ENCODE data around the gene C1QTNF9. TPM values are rescaled to one million over a fixed set of nuclear protein-coding genes. Genes with fewer than 3 reads are reported as not detected.

The C1QTNF9 gene
- total RNA-seq, 1 experiment from 2014 or later = not detected

GRCh38 chr13:24338721-24339120, 29.3 kb downstream of the C1QTNF9 start:
- POLR2A ChIA-PET = interaction anchor here (0.6 kb wide), 1 partner anchor 12 kb away, joined by 6 read pairs; no protein-coding TSS in a partner anchor
- Histone ChIP-seq H3K27ac (ENCODE audit: low read depth, low read length) (no peak overlapping the region), H3K9ac (ENCODE audit: low read length) (no peak overlapping the region), H3K9me3 (ENCODE audit: control insufficient read depth in 1 of 2, insufficient read depth in 1 of 2, low read depth in 1 of 2, low read length in 2 of 2) (no peaks in the 10 kb centered on the region), H3K4me1 (ENCODE audit: control insufficient read depth in 1 of 2, insufficient read depth in 2 of 2, low read length in 2 of 2) (peaks cover 3 to 10% of the 10 kb centered on the region in 2 experiments; a peak in 2 of 4 replicates), H3K9me2 (ENCODE audit: insufficient read depth) (no peaks in the 10 kb centered on the region), H2AFZ (ENCODE audit: low read depth, low read length, poor library complexity, severe bottlenecking) (no peak overlapping the region), H4K20me1 (ENCODE audit: insufficient read depth) (no peaks in the 10 kb centered on the region), H3K4me2 (ENCODE audit: low read length) (no peak overlapping the region), H3K4me3 (replicated peaks in 1 of 2; ENCODE audit: low read depth in 1 of 2, low read length in 2 of 2) (no peak overlapping the region), H3K27me3 (ENCODE audit: insufficient read depth, low read length) (no peaks in the 10 kb centered on the region), H3K36me3 (ENCODE audit: control insufficient read depth in 1 of 2, insufficient read depth in 2 of 2, low read length in 2 of 2) (no peaks in the 10 kb centered on the region), H3K79me2 (ENCODE audit: insufficient read depth, low read length) (no peaks in the 10 kb centered on the region)
- intact Hi-C loops (cut with micrococcal nuclease) = no loop called here
- DNase-seq (ENCODE audit: low read depth, low spot score) (no peak), ATAC-seq (no peak)
- no TSS peak for BruUV-seq (replicated peaks)
- TF ChIP-seq CEBPB (IDR thresholded peaks at IDR 0.05; ENCODE audit: low read depth) (no peak), REST (IDR thresholded peaks at IDR 0.05; ENCODE audit: low read depth) (no peak)
- RAD21 ChIA-PET (ENCODE audit: low non-redundant PET in 1 of 2, low total read pairs in 2 of 2, uncharacterized antibody in 2 of 2, unreplicated experiment in 2 of 2) = no interaction called here
- CTCF ChIA-PET = no interaction called here

GRCh38 chr13:24339937-24340607, 30.7 kb downstream of the C1QTNF9 start:
- no peaks in the 10 kb centered on the region for H3K9me3 ChIP-seq (ENCODE audit: control insufficient read depth in 1 of 2, insufficient read depth in 1 of 2, low read depth in 1 of 2, low read length in 2 of 2)
- no peak for DNase-seq (ENCODE audit: low read depth, low spot score)
- no peak overlapping the region for H3K27ac ChIP-seq (ENCODE audit: low read depth, low read length)
- H2AFZ ChIP-seq (ENCODE audit: low read depth, low read length, poor library complexity, severe bottlenecking) = no peak overlapping the region
- TF ChIP-seq RAD21 (IDR thresholded peaks at IDR 0.05; ENCODE audit: low read depth) = no peak
- no peaks in the 10 kb centered on the region for H4K20me1 ChIP-seq (ENCODE audit: insufficient read depth)
- no peak overlapping the region for H3K4me3 ChIP-seq (replicated peaks in 1 of 2; ENCODE audit: low read depth in 1 of 2, low read length in 2 of 2)
- no TSS peak for BruUV-seq (replicated peaks)
- no peaks in the 10 kb centered on the region for H3K27me3 ChIP-seq (ENCODE audit: insufficient read depth, low read length)
- no peak overlapping the region for H3K4me2 ChIP-seq (ENCODE audit: low read length)
- ChIA-PET RAD21 (ENCODE audit: low non-redundant PET in 1 of 2, low total read pairs in 2 of 2, uncharacterized antibody in 2 of 2, unreplicated experiment in 2 of 2) (no interaction called here), CTCF (no interaction called here), POLR2A (no interaction called here)
- no peaks in the 10 kb centered on the region for H3K36me3 ChIP-seq (ENCODE audit: control insufficient read depth in 1 of 2, insufficient read depth in 2 of 2, low read length in 2 of 2)
- peaks cover 3 to 10% of the 10 kb centered on the region in 2 experiments; a peak in 2 of 4 replicates for H3K4me1 ChIP-seq (ENCODE audit: control insufficient read depth in 1 of 2, insufficient read depth in 2 of 2, low read length in 2 of 2)
- intact Hi-C loops (cut with micrococcal nuclease) = no loop called here
- no peak overlapping the region for H3K9ac ChIP-seq (ENCODE audit: low read length)
- no peaks in the 10 kb centered on the region for H3K79me2 ChIP-seq (ENCODE audit: insufficient read depth, low read length)
- H3K9me2 ChIP-seq (ENCODE audit: insufficient read depth) = no peaks in the 10 kb centered on the region
- ATAC-seq = no peak

Data from HCT116 (cell line).